ENCODE results near the gene SYPL1. TPM values are rescaled to one million over a fixed set of nuclear protein-coding genes. Genes with fewer than 3 reads are reported as not detected.
A peak's percentile ranks its signal among the peaks of the same experiment; 100 is the strongest.

The SYPL1 gene
- total and polyA plus RNA-seq, 10 donors, result 49.9 to 113 (median 86.4) TPM

DNA sequence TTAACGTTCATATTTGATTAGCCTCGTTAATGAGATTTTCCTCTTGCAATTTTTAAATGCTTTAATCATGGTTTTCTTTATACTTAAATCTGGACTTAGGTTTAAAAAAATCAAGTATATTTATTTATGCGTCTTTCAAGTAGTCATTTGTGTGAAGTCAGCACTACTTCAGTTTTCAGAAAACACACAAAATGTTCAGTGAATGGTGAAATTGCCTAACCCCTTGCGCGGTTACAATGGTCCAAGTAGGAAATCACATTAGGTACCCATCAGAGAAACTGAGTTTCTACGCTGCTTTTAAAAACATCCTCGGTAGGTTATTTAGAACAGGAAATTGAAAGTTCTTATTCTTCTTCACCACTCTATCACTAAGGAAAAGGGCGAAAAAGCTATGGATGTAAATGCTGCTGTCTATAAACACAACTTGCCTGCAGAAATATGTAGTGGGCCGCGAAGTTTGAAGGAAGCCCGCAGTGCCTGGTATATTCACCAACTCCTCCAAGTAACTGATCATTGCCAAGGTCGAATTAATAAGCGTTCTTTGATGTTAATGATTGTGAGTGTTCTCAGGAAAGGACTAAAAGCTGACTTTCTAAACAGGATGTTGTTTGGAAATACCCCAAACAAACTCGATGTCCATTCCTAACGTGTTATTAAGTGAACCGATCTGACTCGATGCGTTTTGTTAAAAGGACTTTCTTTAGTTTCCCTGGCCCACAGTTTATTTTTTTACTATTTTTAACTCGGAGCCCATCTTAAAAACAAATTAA, 1.0 kb downstream of the SYPL1 start:
- intact Hi-C loops (cut with DNase I; ENCODE audit: low total_unique reads), result loop anchor here (2.0 kb wide), 1 partner anchor 38 kb away; no protein-coding TSS in a partner anchor
- H3K4me3 ChIP-seq, result peak overlapping the region; percentile 60 to 72 (median 66)
- H3K9me3 ChIP-seq, result no peaks in the 10 kb centered on the region
- peak in 1 of 3 donors; percentile 4 for TF ChIP-seq POLR2A (IDR thresholded peaks at IDR 0.05)
- TF ChIP-seq, protein P1, sequence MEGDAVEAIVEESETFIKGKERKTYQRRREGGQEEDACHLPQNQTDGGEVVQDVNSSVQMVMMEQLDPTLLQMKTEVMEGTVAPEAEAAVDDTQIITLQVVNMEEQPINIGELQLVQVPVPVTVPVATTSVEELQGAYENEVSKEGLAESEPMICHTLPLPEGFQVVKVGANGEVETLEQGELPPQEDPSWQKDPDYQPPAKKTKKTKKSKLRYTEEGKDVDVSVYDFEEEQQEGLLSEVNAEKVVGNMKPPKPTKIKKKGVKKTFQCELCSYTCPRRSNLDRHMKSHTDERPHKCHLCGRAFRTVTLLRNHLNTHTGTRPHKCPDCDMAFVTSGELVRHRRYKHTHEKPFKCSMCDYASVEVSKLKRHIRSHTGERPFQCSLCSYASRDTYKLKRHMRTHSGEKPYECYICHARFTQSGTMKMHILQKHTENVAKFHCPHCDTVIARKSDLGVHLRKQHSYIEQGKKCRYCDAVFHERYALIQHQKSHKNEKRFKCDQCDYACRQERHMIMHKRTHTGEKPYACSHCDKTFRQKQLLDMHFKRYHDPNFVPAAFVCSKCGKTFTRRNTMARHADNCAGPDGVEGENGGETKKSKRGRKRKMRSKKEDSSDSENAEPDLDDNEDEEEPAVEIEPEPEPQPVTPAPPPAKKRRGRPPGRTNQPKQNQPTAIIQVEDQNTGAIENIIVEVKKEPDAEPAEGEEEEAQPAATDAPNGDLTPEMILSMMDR (IDR thresholded peaks at IDR 0.05 in 8 of 11, conservative IDR thresholded peaks at IDR 0.05 in 3 of 11), result no peak
- TF ChIP-seq POLR2AphosphoS5 (IDR thresholded peaks at IDR 0.05), result no peak
- H3K27me3 ChIP-seq (replicated peaks in 1 of 7), result no peaks in the 10 kb centered on the region
- H3K36me3 ChIP-seq, result peaks cover 0 to 20% (median 0%) of the 10 kb centered on the region in 6 donors
- 2 to 4% (median 3%) methylated on average over 19 of the region's 19 CpGs for WGBS, 5 donors
- H3K27ac ChIP-seq, result peak overlapping the region; percentile 94 to 99 (median 98)
- no peak for DNase-seq
- peaks cover 25 to 91% (median 77%) of the 10 kb centered on the region in 6 donors for H3K4me1 ChIP-seq

DNA sequence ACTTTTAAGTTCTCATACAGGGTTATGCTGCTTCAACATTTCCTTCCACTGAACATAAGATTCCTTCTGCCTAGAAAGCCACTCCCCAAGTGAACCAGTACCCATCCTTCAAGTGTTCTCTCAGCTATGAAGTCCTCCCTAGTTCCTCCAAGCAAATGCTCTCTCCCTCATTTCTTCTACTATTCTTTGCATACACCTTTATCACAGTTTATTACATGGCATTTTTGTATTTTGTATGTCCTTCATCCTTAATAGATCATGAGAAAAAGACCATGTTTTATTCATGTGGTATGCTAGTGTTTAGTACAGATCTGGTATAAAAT, 1.9 kb downstream of the SYPL1 start:
- TF ChIP-seq POLR2AphosphoS5 (IDR thresholded peaks at IDR 0.05) (no peak), POLR2A (IDR thresholded peaks at IDR 0.05) (no peak)
- TF ChIP-seq, protein P1 (IDR thresholded peaks at IDR 0.05 in 8 of 11, conservative IDR thresholded peaks at IDR 0.05 in 3 of 11), result no peak
- Histone ChIP-seq H3K27ac (peak overlapping the region in 6 of 8 donors; percentile 96 to 99 (median 98)), H3K9me3 (no peaks in the 10 kb centered on the region), H3K4me1 (peaks cover 25 to 91% (median 80%) of the 10 kb centered on the region in 6 donors), H3K27me3 (replicated peaks in 1 of 7) (no peaks in the 10 kb centered on the region), H3K36me3 (peaks cover 0 to 21% (median 0%) of the 10 kb centered on the region in 6 donors), H3K4me3 (peak overlapping the region; percentile 60 to 72 (median 66))
- no peak for DNase-seq
- intact Hi-C loops (cut with DNase I; ENCODE audit: low total_unique reads), result loop anchor here (2.0 kb wide), 1 partner anchor 37 kb away; no protein-coding TSS in a partner anchor

DNA sequence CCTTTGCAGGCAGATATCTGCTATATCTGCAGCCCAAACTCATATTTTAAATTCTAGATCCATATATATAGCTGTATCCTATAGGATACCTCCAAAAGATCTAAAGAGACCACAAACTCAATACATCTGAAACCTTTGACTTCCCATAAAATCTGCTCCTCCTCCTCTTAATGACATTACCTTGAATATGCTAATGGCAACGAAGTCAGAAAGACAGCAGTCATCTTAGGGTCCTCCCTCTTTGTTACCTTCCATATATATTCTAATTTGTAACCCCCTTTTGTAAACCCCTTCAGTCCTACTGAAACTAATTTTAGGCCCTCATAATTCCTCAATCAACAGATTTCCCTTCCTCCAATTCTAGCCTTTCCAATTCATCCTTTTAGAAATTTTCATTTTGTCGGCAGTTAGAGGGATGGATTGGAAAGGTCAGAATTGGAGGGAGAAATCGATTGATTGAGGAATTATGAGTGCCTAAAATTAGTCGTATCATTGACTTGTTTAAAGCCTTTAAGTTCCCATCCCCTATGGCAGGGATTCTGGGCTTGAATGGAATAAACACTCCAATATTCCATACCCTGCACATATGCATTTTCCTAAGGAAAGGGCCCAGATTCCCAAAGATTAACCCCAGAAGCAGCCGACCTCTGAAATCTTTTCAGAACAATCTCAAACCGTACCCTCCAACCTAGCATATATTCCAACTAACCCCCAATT, 2.4 kb downstream of the SYPL1 start:
- H3K36me3 ChIP-seq, result peaks cover 0 to 21% (median 0%) of the 10 kb centered on the region in 6 donors
- DNase-seq, result no peak
- 51 to 66% (median 55%) methylated on average over 6 of the region's 6 CpGs for WGBS, 5 donors
- TF ChIP-seq POLR2AphosphoS5 (IDR thresholded peaks at IDR 0.05) (no peak), POLR2A (IDR thresholded peaks at IDR 0.05) (no peak)
- TF ChIP-seq, protein P1 (IDR thresholded peaks at IDR 0.05 in 8 of 11, conservative IDR thresholded peaks at IDR 0.05 in 3 of 11), result no peak
- peak overlapping the region in 6 of 8 donors; percentile 60 to 72 (median 66) for H3K4me3 ChIP-seq
- intact Hi-C loops (cut with DNase I; ENCODE audit: low total_unique reads), result loop anchor here (2.0 kb wide), 1 partner anchor 37 kb away; no protein-coding TSS in a partner anchor
- no peaks in the 10 kb centered on the region for H3K27me3 ChIP-seq (replicated peaks in 1 of 7)
- H3K9me3 ChIP-seq, result no peaks in the 10 kb centered on the region
- peak overlapping the region in 6 of 8 donors; percentile 96 to 99 (median 98) for H3K27ac ChIP-seq
- peaks cover 26 to 91% (median 81%) of the 10 kb centered on the region in 6 donors for H3K4me1 ChIP-seq

DNA sequence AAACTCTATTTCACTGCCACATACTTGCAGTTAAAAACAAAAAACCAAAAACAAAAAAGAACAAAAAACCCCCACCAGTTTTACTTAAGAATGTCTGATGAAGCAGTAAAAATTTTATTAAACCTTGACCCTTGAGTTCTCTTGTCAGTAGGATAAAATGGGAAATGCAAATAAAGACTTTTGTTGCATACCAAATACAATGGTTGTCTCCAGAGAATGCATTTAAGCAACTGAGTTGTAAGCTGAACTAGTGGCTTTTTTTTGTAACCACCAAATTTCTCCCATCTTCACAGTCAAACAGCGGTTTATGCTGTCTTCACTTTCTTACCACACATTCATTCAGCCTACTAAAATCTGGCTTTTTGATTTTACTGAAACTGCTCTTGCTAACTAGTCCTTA, 3.1 kb downstream of the SYPL1 start:
- Histone ChIP-seq H3K9me3 (no peaks in the 10 kb centered on the region), H3K27ac (peak overlapping the region in 6 of 8 donors; percentile 56 to 99 (median 96)), H3K4me1 (peaks cover 29 to 91% (median 83%) of the 10 kb centered on the region in 6 donors), H3K4me3 (peak overlapping the region in 2 of 8 donors; percentile 64 to 72), H3K27me3 (replicated peaks in 1 of 7) (no peaks in the 10 kb centered on the region), H3K36me3 (peaks cover 0 to 21% (median 0%) of the 10 kb centered on the region in 6 donors)
- TF ChIP-seq POLR2A (IDR thresholded peaks at IDR 0.05), result no peak
- intact Hi-C loops (cut with DNase I; ENCODE audit: low total_unique reads), result no loop called here
- WGBS, 5 donors, result 23 to 36% (median 31%) methylated on average over 1 of the region's 1 CpG
- no peak for DNase-seq

Data from spleen (tissue), 11 donors.